ENCODE data around the gene DHRSX. TPM values are rescaled to one million over a fixed set of nuclear protein-coding genes. Genes with fewer than 3 reads are reported as not detected.

The DHRSX gene
- total RNA-seq (10 to 100 TPM; 19.9 to 51.4 (median 32.2) TPM), polyA plus RNA-seq (10 to 100 TPM in 1 of 3 donors, 1 to 10 TPM in 2; 6.4 to 68.6 (median 9.4) TPM)
- long read RNA-seq, donor 1, transcript DHRSX-201 (7 exons, 2,571 nt), result major isoform, 9 of 41 reads
- long read RNA-seq, donor 1, partial matches to known transcripts, result 26 of 41 reads
- long read RNA-seq, donor 1, other reads (novel, unspliced or antisense), result 6 of 41 reads
- long read RNA-seq, donor 2, transcript DHRSX-201 (7 exons, 2,571 nt), result major isoform, 7 of 24 reads
- long read RNA-seq, donor 2, partial matches to known transcripts, result 15 of 24 reads
- long read RNA-seq, donor 2, other reads (novel, unspliced or antisense), result 0 of 24 reads
- long read RNA-seq, donor 3, transcript DHRSX-201 (7 exons, 2,571 nt), result major isoform, 6 of 17 reads
- long read RNA-seq, donor 3, partial matches to known transcripts, result 5 of 17 reads
- long read RNA-seq, donor 3, other reads (novel, unspliced or antisense), result 6 of 17 reads
- long read RNA-seq, donor 4, transcript DHRSX-201 (7 exons, 2,571 nt), result major isoform, 22 of 27 reads
- long read RNA-seq, donor 4, partial matches to known transcripts, result 2 of 27 reads
- long read RNA-seq, donor 4, other reads (novel, unspliced or antisense), result 3 of 27 reads
- long read RNA-seq, donor 5, transcript DHRSX-201 (7 exons, 2,571 nt), result major isoform, 78 of 96 reads
- long read RNA-seq, donor 5, partial matches to known transcripts, result 3 of 96 reads
- long read RNA-seq, donor 5, other reads (novel, unspliced or antisense), result 15 of 96 reads
- long read RNA-seq, donor 6, transcript DHRSX-201 (7 exons, 2,571 nt), result major isoform, 16 of 22 reads
- long read RNA-seq, donor 6, partial matches to known transcripts, result 2 of 22 reads
- long read RNA-seq, donor 6, other reads (novel, unspliced or antisense), result 4 of 22 reads
- long read RNA-seq, donor 7, transcript DHRSX-201 (7 exons, 2,571 nt), result major isoform, 7 of 612 reads
- long read RNA-seq, donor 7, partial matches to known transcripts, result 426 of 612 reads
- long read RNA-seq, donor 7, other reads (novel, unspliced or antisense), result 179 of 612 reads
- long read RNA-seq, donor 8, transcript DHRSX-201 (7 exons, 2,571 nt), result major isoform, 23 of 56 reads
- long read RNA-seq, donor 8, partial matches to known transcripts, result 33 of 56 reads
- long read RNA-seq, donor 8, other reads (novel, unspliced or antisense), result 0 of 56 reads
- long read RNA-seq, donor 9, transcript DHRSX-201 (7 exons, 2,571 nt), result major isoform, 12 of 20 reads
- long read RNA-seq, donor 9, partial matches to known transcripts, result 8 of 20 reads
- long read RNA-seq, donor 9, other reads (novel, unspliced or antisense), result 0 of 20 reads
- long read RNA-seq, donor 10, transcript DHRSX-201 (7 exons, 2,571 nt), result major isoform, 5 of 43 reads
- long read RNA-seq, donor 10, partial matches to known transcripts, result 33 of 43 reads
- long read RNA-seq, donor 10, other reads (novel, unspliced or antisense), result 5 of 43 reads

- peak within 1 kb of the TSS in 4 of 5 donors; percentile 75 to 94 (median 90) for H3K27ac ChIP-seq
- intact Hi-C loops (cut with DNase I), result no loop called here
- no peaks in the 10 kb centered on the region for H3K36me3 ChIP-seq (replicated peaks in 1 of 2)
- WGBS, 4 donors, result 4 to 15% methylated on average over 13 to 57 of the region's 57 CpGs; no CpG with 5 or more reads in 2 of the 4 donors
- H3K4me3 ChIP-seq, result peak within 1 kb of the TSS; percentile 19 to 99 (median 76)
- DNase-seq, result peak in 3 of 7 donors; percentile 29 to 50 (median 34)
- TF ChIP-seq CTCF (IDR thresholded peaks at IDR 0.05), result no peak
- peak in 1 of 2 donors; percentile 39 for TF ChIP-seq POLR2A (IDR thresholded peaks at IDR 0.05)
- peaks cover 23 to 34% of the 10 kb centered on the region in 2 donors for H3K4me1 ChIP-seq (replicated peaks in 1 of 2)
- no peaks in the 10 kb centered on the region for H3K9me3 ChIP-seq (replicated peaks in 1 of 3)
- H3K27me3 ChIP-seq, result no peaks in the 10 kb centered on the region
Measured at GRCh38 chrX:2500803-2501558, at the start of gene DHRSX, which contains the start of gene ZBED1. Gene DHRSX, minus strand, starts transcription at chrX:2500976. Its CDS starts 51 bp downstream, at chrX:2500925. Gene ZBED1, minus strand, starts transcription at chrX:2500976. Its CDS starts 10,257 bp downstream, at chrX:2490719.

- Histone ChIP-seq H3K27ac (no peak overlapping the region), H3K27me3 (no peaks in the 10 kb centered on the region), H3K36me3 (replicated peaks in 1 of 2) (no peaks in the 10 kb centered on the region), H3K4me3 (no peak overlapping the region), H3K9me3 (replicated peaks in 1 of 3) (no peaks in the 10 kb centered on the region), H3K4me1 (replicated peaks in 1 of 2) (no peaks in the 10 kb centered on the region)
- 49 to 72% (median 56%) methylated on average over 5 to 7 of the region's 7 CpGs for WGBS, 4 donors
- DNase-seq, result no peak
- TF ChIP-seq POLR2A (IDR thresholded peaks at IDR 0.05) (no peak), CTCF (IDR thresholded peaks at IDR 0.05) (no peak)
- intact Hi-C loops (cut with DNase I), result no loop called here
Measured at GRCh38 chrX:2549876-2550275, 49.1 kb upstream of the DHRSX start.

GRCh38 chrX:2548711-2549423 lies 48.1 kb upstream of the DHRSX start:
- DNase-seq, result no peak
- Histone ChIP-seq H3K4me1 (replicated peaks in 1 of 2) (no peaks in the 10 kb centered on the region), H3K4me3 (no peak overlapping the region), H3K27me3 (no peaks in the 10 kb centered on the region), H3K9me3 (replicated peaks in 1 of 3) (no peaks in the 10 kb centered on the region), H3K36me3 (replicated peaks in 1 of 2) (no peaks in the 10 kb centered on the region), H3K27ac (no peak overlapping the region)
- 33 to 49% (median 40%) methylated on average over 9 to 11 of the region's 11 CpGs for WGBS, 4 donors
- intact Hi-C loops (cut with DNase I), result no loop called here
- TF ChIP-seq CTCF (IDR thresholded peaks at IDR 0.05), result no peak
- TF ChIP-seq POLR2A (IDR thresholded peaks at IDR 0.05), result no peak

Data from adrenal gland (tissue), 19 donors.